NCI-H460 (cell line): ENCODE results near the gene ZWILCH. TPM values are rescaled to one million over a fixed set of nuclear protein-coding genes. Genes with fewer than 3 reads are reported as not detected.

Source experiments
- DNase-seq: peaks from one replicate; pipeline ENCODE4 v3.0.0-alpha.2; 2016; ENCODE audit warnings: low read depth; ENCODE audit errors: extremely low read depth
- total RNA-seq: library from RNA; depleted of rRNA; stranded (reverse); fragments of >200 nt; shearing (Covaris generic); gene quantifications from 2 replicates; pipeline ENCODE4 v1.2.3, GENCODE V29; 2014

The ZWILCH gene
- total RNA-seq, 1 experiment from 2014 or later = 23.3 TPM

DNA sequence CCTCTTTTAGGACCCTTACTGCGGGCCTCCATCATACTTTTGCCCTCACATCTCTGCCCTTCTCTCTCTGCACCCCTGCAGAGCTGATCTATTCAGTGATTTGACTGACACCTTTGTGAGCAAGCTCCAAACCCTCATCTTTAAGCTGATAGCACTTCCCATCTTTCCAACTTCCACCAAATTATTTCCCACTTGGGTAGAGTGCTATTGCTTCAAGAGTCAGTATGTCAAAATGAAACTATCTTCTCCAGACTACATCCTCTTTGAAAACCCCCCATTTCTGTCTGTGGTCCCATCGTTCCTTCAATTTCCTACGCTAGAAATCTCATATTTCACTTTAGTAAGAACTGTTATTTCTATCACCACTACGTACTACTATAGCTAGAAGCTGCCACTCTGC lies 19.7 kb downstream of the ZWILCH start:
- DNase-seq = no peak

DNA sequence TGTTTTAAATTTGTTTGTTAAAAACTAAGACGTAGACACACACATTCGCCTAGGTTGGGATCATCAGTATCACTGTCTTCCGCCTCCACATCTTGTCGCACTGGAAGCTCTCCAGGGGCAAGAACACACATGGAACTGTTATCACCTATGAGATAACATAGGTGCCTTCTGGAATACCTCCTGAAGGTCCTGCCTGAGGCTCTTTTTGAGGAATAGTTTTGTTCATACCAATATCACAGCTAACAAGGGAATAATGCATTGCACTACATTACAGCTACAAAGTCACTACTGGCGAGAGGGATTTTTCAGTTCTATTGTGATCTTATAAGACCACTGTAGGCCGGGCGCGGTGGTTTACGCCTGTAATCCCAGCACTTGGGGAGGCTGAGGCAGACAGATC lies 29.9 kb downstream of the ZWILCH start:
- DNase-seq = no peak

GRCh38 chr15:66542896-66543295 lies 37.8 kb downstream of the ZWILCH start:
- DNase-seq = no peak

GRCh38 chr15:66545255-66545654 lies 40.1 kb downstream of the ZWILCH start:
- DNase-seq = no peak

- no peak for DNase-seq
These were observed 50.6 kb downstream of the ZWILCH start for GRCh38 chr15:66555685-66556084.

GRCh38 chr15:66558271-66558670 lies 53.1 kb downstream of the ZWILCH start:
- DNase-seq = no peak

DNA sequence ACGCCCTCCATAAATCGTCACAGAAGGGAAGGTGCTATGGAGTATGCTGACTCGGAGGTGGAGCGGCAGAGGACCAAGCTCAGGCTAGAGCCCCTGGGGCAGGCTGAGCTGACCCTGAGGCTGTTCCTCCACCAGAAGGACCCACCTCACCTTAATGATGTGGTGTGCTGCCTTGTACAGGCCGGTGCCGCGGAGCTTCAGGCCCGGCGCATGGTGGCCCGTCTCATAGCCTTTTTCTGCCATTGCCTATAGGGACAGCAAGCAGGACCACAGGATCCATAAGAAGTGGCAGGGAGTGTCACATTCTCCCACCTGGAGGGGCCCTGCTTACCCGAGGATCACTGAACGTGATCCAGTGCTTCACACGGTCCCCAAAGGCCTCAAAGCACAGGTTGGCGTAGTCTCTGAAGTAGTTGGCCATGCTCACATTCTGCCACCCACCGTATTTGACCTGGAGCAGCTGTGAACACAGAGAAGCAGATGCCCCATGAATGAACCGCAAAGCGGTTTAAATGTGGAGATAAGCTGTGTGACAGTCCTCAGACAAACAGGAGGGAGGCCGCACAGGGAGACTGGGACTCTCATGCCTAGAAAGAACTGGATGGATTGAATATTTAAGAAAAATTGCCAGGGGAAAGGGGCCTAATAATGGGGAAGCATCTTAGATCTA lies 55.9 kb downstream of the ZWILCH start:
- no peak for DNase-seq

- no peak for DNase-seq
These were observed 58.0 kb downstream of the ZWILCH start for GRCh38 chr15:66563126-66563525.

GRCh38 chr15:66563566-66564110 lies 58.5 kb downstream of the ZWILCH start:
- no peak for DNase-seq

DNA sequence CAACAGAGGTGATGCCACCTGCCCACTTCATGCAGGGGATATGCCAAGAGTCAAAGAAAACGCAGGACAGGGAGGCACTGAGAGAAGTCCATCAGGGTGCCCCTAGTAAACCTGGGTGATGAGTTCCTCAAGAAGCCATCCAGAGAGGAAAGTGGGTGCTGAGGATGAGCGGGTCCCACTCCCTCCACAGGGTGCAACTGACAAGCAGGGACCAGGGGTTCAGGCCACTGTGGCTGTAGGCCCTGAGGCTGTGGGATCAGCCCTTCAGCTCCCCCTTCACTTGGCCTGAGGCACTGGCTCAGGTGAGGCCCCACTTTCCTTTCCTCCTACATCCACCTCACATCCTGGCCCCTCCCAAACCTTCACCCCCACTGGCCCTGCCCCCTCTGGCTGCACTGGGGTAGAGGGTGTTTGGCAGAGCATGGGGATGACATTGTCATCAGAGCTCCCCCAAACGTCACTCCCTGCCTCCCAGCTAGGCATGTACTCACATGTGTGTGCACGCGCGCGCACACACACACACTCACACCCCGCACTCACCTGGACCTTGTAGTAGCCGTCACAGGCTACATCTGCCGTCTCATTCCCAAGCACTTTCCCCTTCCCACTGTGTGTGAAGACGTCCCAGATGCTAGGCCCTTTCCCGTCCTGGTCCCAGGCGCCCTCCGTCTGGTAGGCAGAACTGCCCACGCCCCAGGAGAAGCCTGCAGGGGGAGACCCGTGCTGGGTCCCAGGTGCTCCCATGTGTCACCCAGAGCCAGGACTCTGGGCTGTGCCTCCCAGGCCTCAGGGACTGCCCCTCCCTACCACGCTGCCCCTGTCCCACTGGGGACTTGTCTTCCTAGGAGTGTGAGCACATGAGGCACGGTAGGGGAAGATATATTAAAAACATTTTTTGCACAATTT lies 59.3 kb downstream of the ZWILCH start:
- no peak for DNase-seq

DNA sequence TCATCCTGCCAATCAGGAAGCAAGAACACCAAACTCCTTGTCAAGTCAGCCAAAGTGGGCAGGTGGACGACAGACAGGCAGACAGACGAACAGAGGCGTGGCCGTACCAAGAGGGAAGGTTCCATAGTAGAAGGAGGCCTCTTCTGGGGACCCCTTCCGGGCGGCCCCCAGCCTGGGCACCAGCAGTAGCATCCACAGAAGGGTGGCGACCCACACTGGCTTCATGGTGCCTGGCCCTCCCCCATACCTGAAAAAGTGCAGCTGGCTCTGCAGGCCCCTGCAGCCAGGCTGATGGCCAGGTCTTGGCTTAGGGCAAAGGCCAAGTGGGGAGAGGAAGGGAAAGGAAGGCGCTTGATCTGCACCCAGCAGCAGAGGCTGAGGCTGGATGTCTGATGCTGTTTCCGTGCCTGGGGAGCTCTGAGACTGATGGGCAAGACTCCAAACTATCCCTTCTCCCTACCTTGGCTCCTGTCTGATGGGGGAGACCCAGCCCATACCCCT lies 60.1 kb downstream of the ZWILCH start:
- DNase-seq = no peak

- DNase-seq = no peak
These were observed 60.6 kb downstream of the ZWILCH start, which contains the start of gene LCTL for GRCh38 chr15:66565741-66566144. LCTL (minus strand) TSS chr15:66565998; CDS start chr15:66565365, 633 bp downstream.

DNA sequence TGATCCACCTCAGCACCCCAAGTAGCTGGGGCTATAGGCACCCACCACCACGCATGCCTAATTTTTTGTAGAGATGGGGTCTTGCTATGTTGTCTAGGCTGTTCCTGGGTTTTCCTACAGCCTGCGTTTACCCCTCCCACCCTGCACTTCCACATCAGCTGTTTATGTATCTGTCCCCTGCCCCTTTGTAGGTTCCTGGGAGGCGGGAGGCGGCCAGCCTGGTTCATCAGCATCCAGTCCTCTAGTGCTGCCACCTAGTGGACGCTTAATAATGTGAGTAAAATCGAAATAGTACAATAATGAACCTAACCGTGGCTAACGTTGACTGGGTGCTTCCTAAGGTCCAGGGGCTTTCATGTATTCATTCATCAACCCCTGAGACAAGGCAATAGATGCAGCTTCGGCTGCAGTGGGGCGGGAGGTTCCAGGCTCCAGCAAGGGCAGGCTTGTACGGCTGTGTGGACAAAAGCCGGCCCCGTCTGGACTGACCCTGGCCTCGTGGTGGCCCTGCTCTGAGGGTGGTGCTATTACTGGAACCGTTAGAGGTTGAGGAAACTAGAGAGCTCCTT lies 61.9 kb downstream of the ZWILCH start:
- peak; percentile 66 for DNase-seq

- no peak for DNase-seq
These were observed 62.8 kb downstream of the ZWILCH start for GRCh38 chr15:66567897-66568296.

- DNase-seq = no peak
These were observed 64.5 kb downstream of the ZWILCH start for GRCh38 chr15:66569461-66570137.

DNA sequence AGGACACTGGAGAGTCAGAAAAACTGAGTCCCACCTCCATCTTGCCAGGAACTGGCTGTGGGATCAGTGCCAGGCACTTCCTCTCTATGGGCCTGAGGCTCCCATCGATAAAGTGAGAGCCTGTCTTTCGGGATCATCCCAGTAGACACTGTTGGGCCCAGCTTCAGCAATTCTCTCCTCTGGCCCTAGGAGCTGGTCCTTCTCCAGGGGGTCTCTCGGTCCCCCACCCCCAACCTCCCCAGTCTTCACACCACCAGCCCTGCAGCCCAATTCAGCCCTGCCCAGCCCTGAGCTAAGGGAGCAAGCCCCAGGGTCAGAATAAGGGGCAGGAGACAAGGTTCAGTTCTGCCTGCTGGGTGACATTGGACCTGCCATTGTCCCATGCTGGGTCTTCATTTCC lies 65.2 kb downstream of the ZWILCH start:
- no peak for DNase-seq

- no peak for DNase-seq
These were observed 65.8 kb downstream of the ZWILCH start for GRCh38 chr15:66570842-66571478.

GRCh38 chr15:66572146-66572545 lies 67.0 kb downstream of the ZWILCH start:
- no peak for DNase-seq

- no peak for DNase-seq
These were observed 68.2 kb downstream of the ZWILCH start for GRCh38 chr15:66573348-66573718.
